Left lung (tissue), 10 donors: Measurements from ENCODE around the gene LSM3. TPM values are rescaled to one million over a fixed set of nuclear protein-coding genes. Genes with fewer than 3 reads are reported as not detected.

ENCODE experiments used
- ATAC-seq: fragments of 200-7000 bp; cut with Tn5 transposase; one replicate; pipeline ENCODE4 v1.9.1; 2020; ENCODE audit warnings: moderate library complexity
- DNase-seq, 4 donors: peaks; one replicate each; pipeline ENCODE4 v3.0.0-alpha.2; 2013 to 2020
- H3K27ac ChIP-seq, 2 donors: fragments of 200-600 bp; sonication (generic) in 1 of 2; one replicate each; pipeline versions ENCODE4 v1.5.0 to v1.8.0; 2020 to 2021
- H3K27me3 ChIP-seq, 2 donors: fragments of 200-600 bp; sonication (generic) in 1 of 2; one replicate each; pipeline versions ENCODE4 v1.5.0 to v1.8.0; 2020 to 2021
- H3K36me3 ChIP-seq, 2 donors: fragments of 200-600 bp; sonication (generic) in 1 of 2; one replicate each; pipeline versions ENCODE4 v1.5.0 to v1.8.0; 2020 to 2021
- H3K4me1 ChIP-seq, 2 donors: fragments of 200-600 bp; one replicate each; pipeline ENCODE4 v1.8.0; 2021
- H3K4me3 ChIP-seq, 2 donors: fragments of 200-600 bp; sonication (generic) in 1 of 2; one replicate each; pipeline versions ENCODE4 v1.5.0 to v1.8.0; 2020 to 2021; ENCODE audit warnings: mild to moderate bottlenecking in 1 of 2
- H3K9me3 ChIP-seq, 2 donors: fragments of 200-600 bp; sonication (generic) in 1 of 2; one replicate each; pipeline versions ENCODE4 v1.5.0 to v1.8.0; 2020 to 2021
- intact Hi-C, 2 donors: fragments of 100-400 bp; cut with DNase I; formaldehyde crosslinking; loops; one replicate each; pipeline versions ENCODE4 v1.11.2 to v1.14.2; 2022
- polyA plus RNA-seq, 6 donors: library from polyadenylated mRNA; unstranded; fragments of 120-200 nt; gene quantifications; one replicate each; pipeline ENCODE4 v1.2.1, GENCODE V29; 2013; ENCODE audit not compliant: insufficient read length in 6 of 6
- total RNA-seq, 2 donors: library from RNA; stranded (reverse); fragmentation: NEBNext Ultra II Directional; extraction: Animal tissue kit (Norgen Biotek cat#: 25700); gene quantifications; one replicate each; pipeline ENCODE4 v1.2.1, GENCODE V29; 2021
- TF ChIP-seq, protein P1 (sequence below), 2 donors: fragments of 200-600 bp; sonication (generic) in 1 of 2; IDR thresholded peaks; one replicate each; pipeline versions ENCODE4 v1.5.0 to v1.8.0; 2021; ENCODE audit warnings: antibody characterized with exemption in 2 of 2
- donor health status: DM: no; HTN: yes; CAD: no.
- donor health status: DM: no; HTN: no; CAD: no.

LSM3 gene
- total and polyA plus RNA-seq, 8 donors, result 10.6 to 16.5 (median 15.2) TPM

DNA sequence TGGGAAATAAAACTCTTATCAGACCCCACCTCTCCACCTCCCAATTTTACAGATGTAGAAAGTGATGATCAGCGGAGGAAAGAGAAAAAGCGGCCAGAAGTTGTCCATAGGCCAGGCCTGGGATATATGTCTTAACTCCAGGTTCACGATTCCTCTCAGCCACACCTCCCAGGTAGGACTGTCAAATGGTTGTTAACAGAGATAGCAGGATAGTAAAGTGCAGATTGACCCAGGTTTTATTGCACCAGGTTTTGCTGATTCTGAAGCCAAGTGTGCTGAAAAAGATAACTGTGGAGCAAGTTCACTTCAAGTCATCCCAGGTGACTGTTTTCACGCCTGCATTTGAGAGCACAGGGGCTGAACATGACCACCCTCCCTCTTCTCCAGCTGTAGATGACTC lies 36.1 kb downstream of the LSM3 start:
- H3K4me1 ChIP-seq, result no peaks in the 10 kb centered on the region
- H3K4me3 ChIP-seq, result no peak overlapping the region
- no peaks in the 10 kb centered on the region for H3K36me3 ChIP-seq
- DNase-seq (no peak), ATAC-seq (no peak)
- TF ChIP-seq, protein P1, sequence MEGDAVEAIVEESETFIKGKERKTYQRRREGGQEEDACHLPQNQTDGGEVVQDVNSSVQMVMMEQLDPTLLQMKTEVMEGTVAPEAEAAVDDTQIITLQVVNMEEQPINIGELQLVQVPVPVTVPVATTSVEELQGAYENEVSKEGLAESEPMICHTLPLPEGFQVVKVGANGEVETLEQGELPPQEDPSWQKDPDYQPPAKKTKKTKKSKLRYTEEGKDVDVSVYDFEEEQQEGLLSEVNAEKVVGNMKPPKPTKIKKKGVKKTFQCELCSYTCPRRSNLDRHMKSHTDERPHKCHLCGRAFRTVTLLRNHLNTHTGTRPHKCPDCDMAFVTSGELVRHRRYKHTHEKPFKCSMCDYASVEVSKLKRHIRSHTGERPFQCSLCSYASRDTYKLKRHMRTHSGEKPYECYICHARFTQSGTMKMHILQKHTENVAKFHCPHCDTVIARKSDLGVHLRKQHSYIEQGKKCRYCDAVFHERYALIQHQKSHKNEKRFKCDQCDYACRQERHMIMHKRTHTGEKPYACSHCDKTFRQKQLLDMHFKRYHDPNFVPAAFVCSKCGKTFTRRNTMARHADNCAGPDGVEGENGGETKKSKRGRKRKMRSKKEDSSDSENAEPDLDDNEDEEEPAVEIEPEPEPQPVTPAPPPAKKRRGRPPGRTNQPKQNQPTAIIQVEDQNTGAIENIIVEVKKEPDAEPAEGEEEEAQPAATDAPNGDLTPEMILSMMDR (IDR thresholded peaks at IDR 0.05), result no peak
- no peak overlapping the region for H3K27ac ChIP-seq
- intact Hi-C loops, result no loop called here
- peaks cover 0 to 2% of the 10 kb centered on the region in 2 donors for H3K9me3 ChIP-seq
- H3K27me3 ChIP-seq, result no peaks in the 10 kb centered on the region

DNA sequence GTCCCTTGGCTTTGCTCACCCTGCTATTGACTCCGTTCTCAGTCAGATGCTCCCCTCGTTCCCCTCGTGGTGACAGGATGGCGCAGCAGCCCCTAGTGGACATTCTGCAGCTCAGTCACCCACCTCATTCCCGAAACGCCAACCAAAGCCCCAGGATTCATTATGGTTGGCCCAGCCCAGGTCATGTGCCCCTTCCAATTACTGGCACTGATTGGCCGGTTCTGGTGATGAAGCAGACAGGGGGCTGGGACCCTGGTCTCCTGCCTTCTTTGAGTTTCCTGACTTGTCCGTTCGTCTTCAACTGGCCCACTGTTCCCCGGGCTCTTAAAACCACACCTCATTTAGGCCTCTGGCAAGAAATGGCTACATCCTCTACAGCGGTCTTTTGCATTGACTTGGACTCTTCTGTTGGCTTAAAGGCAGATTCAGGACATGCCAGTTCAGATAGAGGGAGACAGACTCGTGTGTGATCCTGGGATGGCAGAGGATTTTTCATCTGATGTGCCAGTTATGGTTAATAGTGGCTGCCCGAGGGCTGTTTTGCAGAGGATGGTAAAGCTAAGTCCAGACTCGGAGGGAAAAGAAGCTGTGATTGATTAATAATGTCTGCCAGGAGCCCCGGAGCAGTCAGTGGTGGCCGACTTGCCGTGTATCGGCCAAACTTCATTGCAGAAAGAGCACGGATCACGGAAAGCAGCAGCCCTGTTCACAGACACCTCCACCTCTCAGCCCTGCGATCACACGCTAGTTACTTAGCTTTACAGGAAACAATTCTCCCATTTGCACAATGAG lies 37.8 kb downstream of the LSM3 start:
- ATAC-seq (peak; percentile 27), DNase-seq (peak in 1 of 4 donors; percentile 73)
- Histone ChIP-seq H3K4me1 (no peaks in the 10 kb centered on the region), H3K27me3 (no peaks in the 10 kb centered on the region), H3K9me3 (peaks cover 0 to 8% of the 10 kb centered on the region in 2 donors), H3K36me3 (no peaks in the 10 kb centered on the region), H3K4me3 (no peak overlapping the region), H3K27ac (no peak overlapping the region)
- TF ChIP-seq, protein P1 (IDR thresholded peaks at IDR 0.05), result no peak
- intact Hi-C loops, result no loop called here

DNA sequence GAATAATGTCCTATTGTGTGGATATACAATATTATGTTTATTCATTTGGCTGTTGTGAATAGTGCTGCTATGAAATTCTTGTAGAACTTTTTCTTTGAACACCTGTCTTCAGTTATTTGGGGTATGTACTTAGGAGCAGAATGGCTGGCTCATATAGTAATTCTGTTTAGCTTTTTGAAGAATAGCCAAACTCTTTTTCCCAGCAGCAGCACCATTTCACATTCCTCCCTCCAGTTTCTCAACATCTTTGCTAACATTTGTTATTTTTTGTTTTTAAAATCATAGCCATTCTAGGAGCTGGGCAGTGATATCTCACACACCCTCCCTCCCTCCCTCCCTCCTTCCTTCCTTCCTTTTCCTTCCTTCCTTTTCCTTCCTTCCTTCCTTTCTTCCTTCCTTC lies 39.7 kb downstream of the LSM3 start:
- no peak for ATAC-seq
- H3K9me3 ChIP-seq, result peaks cover 0 to 14% of the 10 kb centered on the region in 2 donors
- no peak for DNase-seq
- no peaks in the 10 kb centered on the region for H3K27me3 ChIP-seq
- H3K27ac ChIP-seq, result no peak overlapping the region
- no peaks in the 10 kb centered on the region for H3K4me1 ChIP-seq
- H3K36me3 ChIP-seq, result no peaks in the 10 kb centered on the region
- TF ChIP-seq, protein P1 (IDR thresholded peaks at IDR 0.05), result no peak
- no peak overlapping the region for H3K4me3 ChIP-seq
- intact Hi-C loops, result no loop called here

DNA sequence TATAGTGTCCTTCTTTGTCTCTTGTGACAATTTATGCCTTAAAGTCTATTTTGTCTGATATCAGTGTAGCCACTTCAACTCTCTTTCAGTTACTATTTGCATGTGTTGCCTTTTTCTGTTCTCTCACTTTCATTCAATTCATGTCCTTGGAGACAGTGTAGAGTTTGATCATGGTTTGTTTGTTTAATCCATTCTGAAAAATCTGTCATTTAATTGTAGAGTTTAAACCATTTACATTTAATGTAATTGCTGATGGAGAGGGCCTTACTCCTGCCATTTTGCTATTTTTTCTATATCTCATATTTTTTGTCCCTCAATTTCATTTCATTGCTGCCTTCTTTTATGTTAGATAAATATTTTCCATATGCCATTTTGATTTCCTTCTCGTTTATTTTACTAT lies 42.3 kb downstream of the LSM3 start:
- intact Hi-C loops, result no loop called here
- no peaks in the 10 kb centered on the region for H3K27me3 ChIP-seq

DNA sequence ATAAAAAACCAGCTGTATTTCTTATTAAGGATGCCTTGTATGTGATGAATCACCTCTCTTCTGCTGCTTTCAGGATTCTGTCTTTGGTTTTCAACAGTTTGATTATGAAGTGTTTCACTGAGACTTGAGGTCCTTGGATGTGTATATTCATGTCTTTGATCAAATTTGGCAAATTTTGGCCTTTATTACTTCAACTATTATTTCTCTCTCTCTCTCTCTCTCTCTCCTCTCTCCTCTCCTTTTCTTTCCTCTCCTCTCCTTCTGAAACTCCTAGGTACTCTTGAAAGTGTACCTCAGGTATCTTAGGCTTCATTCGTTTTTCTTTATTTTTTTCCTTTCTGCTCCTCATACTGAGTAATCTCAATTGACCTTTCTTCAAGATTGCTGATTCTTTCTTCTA lies 43.3 kb downstream of the LSM3 start:
- ATAC-seq, result no peak
- Histone ChIP-seq H3K4me1 (peaks cover 0 to 8% of the 10 kb centered on the region in 2 donors), H3K9me3 (peaks cover 0 to 14% of the 10 kb centered on the region in 2 donors), H3K36me3 (no peaks in the 10 kb centered on the region), H3K27me3 (no peaks in the 10 kb centered on the region), H3K4me3 (no peak overlapping the region), H3K27ac (no peak overlapping the region)
- intact Hi-C loops, result no loop called here
- TF ChIP-seq, protein P1 (IDR thresholded peaks at IDR 0.05), result no peak
- no peak for DNase-seq

More for the DNA sequence above, 42.3 kb downstream of the LSM3 start:
- Histone ChIP-seq H3K9me3 (peaks cover 0 to 14% of the 10 kb centered on the region in 2 donors), H3K27ac (no peak overlapping the region), H3K4me1 (peaks cover 0 to 5% of the 10 kb centered on the region in 2 donors), H3K4me3 (no peak overlapping the region), H3K36me3 (no peaks in the 10 kb centered on the region)
- DNase-seq (no peak), ATAC-seq (no peak)
- TF ChIP-seq, protein P1 (IDR thresholded peaks at IDR 0.05), result no peak
